HepG2 (cell line): Measurements from ENCODE around the gene LRRC72. TPM values are rescaled to one million over a fixed set of nuclear protein-coding genes. Genes with fewer than 3 reads are reported as not detected.

ENCODE experiments used
- ATAC-seq: fragments of 200-7000 bp; cut with Tn5 transposase; 3 replicates; pipeline ENCODE4 v1.9.1; 2020; ENCODE audit warnings: mild to moderate bottlenecking, moderate library complexity
- BruUV-seq: library from RNA; stranded (reverse); fragments of 400-500 nt; replicated peaks from 2 replicates; lab custom pipeline; 2021; lab: Mats Ljungman, UMichigan
- CTCF ChIA-PET: fragments of 300-600 bp; formaldehyde crosslinking; extraction: SDS; loops from one replicate; lab custom pipeline; 2021; ENCODE audit warnings: low total read pairs, inconsistent platforms, low intra/inter-chr PET ratio; lab: Yijun Ruan, JAX
- POLR2A ChIA-PET: fragments of 350-600 bp; sonication (Branson Sonifier 250); formaldehyde crosslinking; loops from one replicate; lab custom pipeline; 2020; ENCODE audit warnings: antibody characterized with exemption, inconsistent platforms; lab: Yijun Ruan, JAX
- DNase-seq: peaks from one replicate; pipeline ENCODE4 v3.0.0-alpha.2; 2015; ENCODE audit warnings: low spot score
- FAIRE-seq: peaks from 3 replicates; lab custom pipeline; 2011; peaks lifted over from hg19 to GRCh38; lab: Jason Lieb, UNC
- H2AFZ ChIP-seq: one replicate; pipeline ENCODE4 v1.6.1; 2011; ENCODE audit warnings: low read length, inconsistent platforms
- H3K27ac ChIP-seq: fragments of 300-600 bp; 3 replicates; pipeline ENCODE4 v1.8.0; 2011; ENCODE audit warnings: mixed run types, mild to moderate bottlenecking, mixed read lengths, low read length, inconsistent platforms; ENCODE audit not compliant: insufficient read depth; ENCODE audit errors: extremely low read length
- H3K27me3 ChIP-seq, 2 experiments: fragments of 200-600 bp in 1 of 2; 2 replicates in 1 of 2; 3 replicates in 1 of 2; pipeline versions ENCODE4 v1.6.0 to v1.8.0; 2011; ENCODE audit warnings: low read length in 2 of 2, mild to moderate bottlenecking in 2 of 2, moderate library complexity in 2 of 2, inconsistent platforms in 1 of 2; ENCODE audit not compliant: insufficient read depth in 2 of 2, control insufficient read depth in 1 of 2
- H3K36me3 ChIP-seq, 2 experiments: fragments of 200-600 bp in 1 of 2; replicated peaks in 1 of 2; 2 replicates in 1 of 2; 3 replicates in 1 of 2; pipeline versions ENCODE4 v1.5.1 to v1.8.0; 2011; ENCODE audit warnings: low read length in 2 of 2, inconsistent platforms in 1 of 2; ENCODE audit not compliant: insufficient read depth in 2 of 2, control insufficient read depth in 1 of 2
- H3K4me1 ChIP-seq: 2 replicates; pipeline ENCODE4 v1.5.1; 2012; ENCODE audit warnings: low read length, inconsistent platforms; ENCODE audit not compliant: insufficient read depth
- H3K4me2 ChIP-seq: 2 replicates; pipeline ENCODE4 v1.6.0; 2011; ENCODE audit warnings: low read depth, low read length, inconsistent platforms
- H3K4me3 ChIP-seq, 3 experiments: fragments of 200-600 bp in 1 of 3; sonication (generic), shearing (Covaris generic) in 1 of 3; replicated peaks in 1 of 3; 2 replicates each; pipeline ENCODE4 v1.5.1; 2011 to 2016; ENCODE audit warnings: low read length in 3 of 3, inconsistent platforms in 2 of 3, low read depth in 2 of 3, mild to moderate bottlenecking in 2 of 3, control low read depth in 1 of 3, mixed read lengths in 1 of 3; ENCODE audit not compliant: insufficient read depth in 1 of 3
- H3K79me2 ChIP-seq: one replicate; pipeline ENCODE4 v1.6.1; 2011; ENCODE audit warnings: low read length, inconsistent platforms; ENCODE audit not compliant: insufficient read depth
- H3K9ac ChIP-seq: 2 replicates; pipeline ENCODE4 v1.6.0; 2011; ENCODE audit warnings: mild to moderate bottlenecking, low read depth, low read length, inconsistent platforms; ENCODE audit not compliant: insufficient read depth
- H3K9me3 ChIP-seq: 2 replicates; pipeline ENCODE4 v1.5.1; 2012; ENCODE audit warnings: mild to moderate bottlenecking, low read length
- H4K20me1 ChIP-seq: 2 replicates; pipeline ENCODE4 v1.6.0; 2011; ENCODE audit warnings: inconsistent platforms, mild to moderate bottlenecking, low read length, moderate library complexity; ENCODE audit not compliant: insufficient read depth
- CAMTA2 ChIP-seq: sonication (generic); formaldehyde crosslinking; IDR thresholded peaks from 2 replicates; pipeline ENCODE4 v1.4.0; 2020; ENCODE audit warnings: mild to moderate bottlenecking, missing genetic modification reagents, borderline replicate concordance
- KMT2A ChIP-seq: sonication (generic); formaldehyde crosslinking; IDR thresholded peaks from 2 replicates; pipeline ENCODE4 v1.4.0; 2020; ENCODE audit warnings: missing genetic modification reagents
- NCOA5 ChIP-seq: sonication (generic); formaldehyde crosslinking; IDR thresholded peaks from 2 replicates; pipeline ENCODE4 v1.4.0; 2020; ENCODE audit warnings: missing genetic modification reagents
- PAX8 ChIP-seq: sonication (generic); formaldehyde crosslinking; IDR thresholded peaks from 2 replicates; pipeline ENCODE4 v1.8.0; 2022; ENCODE audit warnings: mild to moderate bottlenecking, missing genetic modification reagents, borderline replicate concordance
- TEAD2 ChIP-seq: sonication (generic); formaldehyde crosslinking; IDR thresholded peaks from 2 replicates; pipeline ENCODE4 v1.9.0; 2021; ENCODE audit warnings: missing genetic modification reagents
- ZNF124 ChIP-seq: sonication (generic); formaldehyde crosslinking; IDR thresholded peaks from 2 replicates; pipeline ENCODE4 v1.4.0; 2020; ENCODE audit warnings: missing genetic modification reagents
- ZNF44 ChIP-seq: sonication (generic); formaldehyde crosslinking; IDR thresholded peaks from 2 replicates; pipeline ENCODE4 v1.5.1; 2020; ENCODE audit warnings: mild to moderate bottlenecking, missing genetic modification reagents
- ZNF549 ChIP-seq: sonication (generic); formaldehyde crosslinking; IDR thresholded peaks from 2 replicates; pipeline ENCODE4 v1.5.0; 2020; ENCODE audit warnings: missing genetic modification reagents
- ZNF883 ChIP-seq: sonication (generic); formaldehyde crosslinking; IDR thresholded peaks from 2 replicates; pipeline ENCODE4 v1.5.1; 2020; ENCODE audit warnings: mild to moderate bottlenecking, missing genetic modification reagents; ENCODE audit errors: not compliant biosample characterization
- ZSCAN31 ChIP-seq: sonication (generic); formaldehyde crosslinking; IDR thresholded peaks from 2 replicates; pipeline ENCODE4 v1.5.0; 2020; ENCODE audit warnings: low read depth, mild to moderate bottlenecking, missing genetic modification reagents
- WGBS: methylation state at CpG from one replicate; pipeline ENCODE4 v1.1.6; 2017; ENCODE audit warnings: low lambda C conversion rate; 5-methylcytosine and 5-hydroxymethylcytosine counted together
- in situ Hi-C: cut with HindIII; loops from 2 replicates; pipeline ENCODE4 v1.10.0; 2017; ENCODE audit warnings: low pct_unique_long_range_greater_than_20kb; ENCODE audit not compliant: extremely low pct_ligation_motif_present
- intact Hi-C: fragments of 100-400 bp; cut with micrococcal nuclease; formaldehyde crosslinking; loops from one replicate; pipeline ENCODE4 v1.10.0; 2022; ENCODE audit not compliant: unreplicated experiment
- polyA plus RNA-seq, 8 experiments: library from polyadenylated mRNA; depleted of rRNA in 3 of 8; stranded (reverse) in 7 of 8; unstranded in 1 of 8; fragments of >200 nt; fragmentation: Illumina TruSeq in 4 of 8; extraction: Trizol in 4 of 8; gene quantifications; 2 replicates each; pipeline versions ENCODE4 v1.2.1 to v1.2.3, GENCODE V29; 2011 to 2016; ENCODE audit warnings: low read depth in 4 of 8, missing spikeins in 1 of 8, mixed read lengths in 1 of 8; ENCODE audit not compliant: insufficient read depth in 1 of 8
- total RNA-seq, 5 experiments: library from RNA; depleted of rRNA; stranded (reverse); fragments of >200 nt; fragmentation: Illumina TruSeq; extraction: Trizol; gene quantifications; 2 replicates each; pipeline ENCODE4 v1.2.3, GENCODE V29; 2016; ENCODE audit warnings: low read depth in 1 of 5
- TF ChIP-seq, protein P1 (sequence below): sonication (generic); formaldehyde crosslinking; IDR thresholded peaks from 2 replicates; pipeline ENCODE4 v1.4.0; 2020; ENCODE audit warnings: mild to moderate bottlenecking, missing genetic modification reagents
- TF ChIP-seq, protein P2 (sequence below): sonication (generic); formaldehyde crosslinking; IDR thresholded peaks from 2 replicates; pipeline ENCODE4 v1.4.0; 2020; ENCODE audit warnings: missing genetic modification reagents, mild to moderate bottlenecking, borderline replicate concordance
- TF ChIP-seq, protein P3 (sequence below): IDR thresholded peaks from 2 replicates; pipeline ENCODE4 v1.6.1; 2016; ENCODE audit warnings: low read depth, control low read depth
- TF ChIP-seq, protein P4 (sequence below): sonication (generic); formaldehyde crosslinking; IDR thresholded peaks from 2 replicates; pipeline ENCODE4 v1.5.0; 2020; ENCODE audit warnings: missing genetic modification reagents
- TF ChIP-seq, protein P5 (sequence below): sonication (generic); formaldehyde crosslinking; IDR thresholded peaks from 2 replicates; pipeline ENCODE4 v1.8.1; 2023; ENCODE audit warnings: mild to moderate bottlenecking, missing genetic modification reagents

The LRRC72 gene
- total and polyA plus RNA-seq, 2 of the 13 experiments (the other 11 are each of a cell fraction or from before 2014, with no cell fraction given) = not detected

DNA sequence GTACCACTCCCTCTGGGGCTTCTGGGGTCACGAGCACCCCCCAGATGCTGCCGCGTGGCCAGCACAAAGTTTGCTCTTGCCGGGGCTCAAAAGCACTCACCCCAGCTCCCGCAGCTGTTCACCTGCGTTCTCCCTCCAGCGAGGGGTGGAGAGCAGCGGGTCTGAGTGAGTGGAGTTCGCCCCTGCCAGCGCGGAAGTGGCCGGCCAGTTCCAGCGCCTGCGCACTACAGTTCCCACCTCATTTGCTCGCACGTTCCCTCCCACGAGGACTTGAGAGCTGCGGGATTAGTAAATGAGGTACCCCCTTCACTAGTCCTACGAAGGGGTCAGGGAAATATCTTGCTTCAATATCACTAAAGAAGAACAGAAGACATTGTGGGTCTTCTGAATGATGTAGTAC lies 24.3 kb upstream of the LRRC72 start:
- Histone ChIP-seq H3K4me1 (no peaks in the 10 kb centered on the region), H3K4me3 (no peak overlapping the region), H3K79me2 (no peaks in the 10 kb centered on the region), H3K27me3 (no peaks in the 10 kb centered on the region), H2AFZ (no peak overlapping the region), H3K4me2 (no peak overlapping the region), H4K20me1 (no peaks in the 10 kb centered on the region), H3K27ac (no peak overlapping the region), H3K36me3 (no peaks in the 10 kb centered on the region), H3K9me3 (no peaks in the 10 kb centered on the region), H3K9ac (no peak overlapping the region)
- FAIRE-seq (no peak), DNase-seq (no peak), ATAC-seq (no peak)
- 83% methylated on average over 10 of the region's 19 CpGs for WGBS
- ChIA-PET CTCF (no interaction called here), POLR2A (no interaction called here)
- TF ChIP-seq PAX8 (CRISPR knock-in tag) (no peak), KMT2A (CRISPR knock-in tag) (no peak), ZSCAN31 (no peak), ZNF549 (CRISPR knock-in tag) (no peak), ZNF44 (CRISPR knock-in tag) (no peak), CAMTA2 (CRISPR knock-in tag) (no peak), TEAD2 (CRISPR knock-in tag) (no peak), NCOA5 (no peak), ZNF124 (CRISPR knock-in tag) (no peak), ZNF883 (no peak)
- TF ChIP-seq, protein P1, sequence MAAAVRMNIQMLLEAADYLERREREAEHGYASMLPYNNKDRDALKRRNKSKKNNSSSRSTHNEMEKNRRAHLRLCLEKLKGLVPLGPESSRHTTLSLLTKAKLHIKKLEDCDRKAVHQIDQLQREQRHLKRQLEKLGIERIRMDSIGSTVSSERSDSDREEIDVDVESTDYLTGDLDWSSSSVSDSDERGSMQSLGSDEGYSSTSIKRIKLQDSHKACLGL (CRISPR knock-in tag) = no peak
- TF ChIP-seq, protein P2, sequence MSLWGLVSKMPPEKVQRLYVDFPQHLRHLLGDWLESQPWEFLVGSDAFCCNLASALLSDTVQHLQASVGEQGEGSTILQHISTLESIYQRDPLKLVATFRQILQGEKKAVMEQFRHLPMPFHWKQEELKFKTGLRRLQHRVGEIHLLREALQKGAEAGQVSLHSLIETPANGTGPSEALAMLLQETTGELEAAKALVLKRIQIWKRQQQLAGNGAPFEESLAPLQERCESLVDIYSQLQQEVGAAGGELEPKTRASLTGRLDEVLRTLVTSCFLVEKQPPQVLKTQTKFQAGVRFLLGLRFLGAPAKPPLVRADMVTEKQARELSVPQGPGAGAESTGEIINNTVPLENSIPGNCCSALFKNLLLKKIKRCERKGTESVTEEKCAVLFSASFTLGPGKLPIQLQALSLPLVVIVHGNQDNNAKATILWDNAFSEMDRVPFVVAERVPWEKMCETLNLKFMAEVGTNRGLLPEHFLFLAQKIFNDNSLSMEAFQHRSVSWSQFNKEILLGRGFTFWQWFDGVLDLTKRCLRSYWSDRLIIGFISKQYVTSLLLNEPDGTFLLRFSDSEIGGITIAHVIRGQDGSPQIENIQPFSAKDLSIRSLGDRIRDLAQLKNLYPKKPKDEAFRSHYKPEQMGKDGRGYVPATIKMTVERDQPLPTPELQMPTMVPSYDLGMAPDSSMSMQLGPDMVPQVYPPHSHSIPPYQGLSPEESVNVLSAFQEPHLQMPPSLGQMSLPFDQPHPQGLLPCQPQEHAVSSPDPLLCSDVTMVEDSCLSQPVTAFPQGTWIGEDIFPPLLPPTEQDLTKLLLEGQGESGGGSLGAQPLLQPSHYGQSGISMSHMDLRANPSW = no peak
- TF ChIP-seq, protein P3, sequence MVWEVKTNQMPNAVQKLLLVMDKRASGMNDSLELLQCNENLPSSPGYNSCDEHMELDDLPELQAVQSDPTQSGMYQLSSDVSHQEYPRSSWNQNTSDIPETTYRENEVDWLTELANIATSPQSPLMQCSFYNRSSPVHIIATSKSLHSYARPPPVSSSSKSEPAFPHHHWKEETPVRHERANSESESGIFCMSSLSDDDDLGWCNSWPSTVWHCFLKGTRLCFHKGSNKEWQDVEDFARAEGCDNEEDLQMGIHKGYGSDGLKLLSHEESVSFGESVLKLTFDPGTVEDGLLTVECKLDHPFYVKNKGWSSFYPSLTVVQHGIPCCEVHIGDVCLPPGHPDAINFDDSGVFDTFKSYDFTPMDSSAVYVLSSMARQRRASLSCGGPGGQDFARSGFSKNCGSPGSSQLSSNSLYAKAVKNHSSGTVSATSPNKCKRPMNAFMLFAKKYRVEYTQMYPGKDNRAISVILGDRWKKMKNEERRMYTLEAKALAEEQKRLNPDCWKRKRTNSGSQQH (CRISPR knock-in tag) = no peak
- TF ChIP-seq, protein P4, sequence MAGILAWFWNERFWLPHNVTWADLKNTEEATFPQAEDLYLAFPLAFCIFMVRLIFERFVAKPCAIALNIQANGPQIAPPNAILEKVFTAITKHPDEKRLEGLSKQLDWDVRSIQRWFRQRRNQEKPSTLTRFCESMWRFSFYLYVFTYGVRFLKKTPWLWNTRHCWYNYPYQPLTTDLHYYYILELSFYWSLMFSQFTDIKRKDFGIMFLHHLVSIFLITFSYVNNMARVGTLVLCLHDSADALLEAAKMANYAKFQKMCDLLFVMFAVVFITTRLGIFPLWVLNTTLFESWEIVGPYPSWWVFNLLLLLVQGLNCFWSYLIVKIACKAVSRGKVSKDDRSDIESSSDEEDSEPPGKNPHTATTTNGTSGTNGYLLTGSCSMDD (CRISPR knock-in tag) = no peak
- TF ChIP-seq, protein P5, sequence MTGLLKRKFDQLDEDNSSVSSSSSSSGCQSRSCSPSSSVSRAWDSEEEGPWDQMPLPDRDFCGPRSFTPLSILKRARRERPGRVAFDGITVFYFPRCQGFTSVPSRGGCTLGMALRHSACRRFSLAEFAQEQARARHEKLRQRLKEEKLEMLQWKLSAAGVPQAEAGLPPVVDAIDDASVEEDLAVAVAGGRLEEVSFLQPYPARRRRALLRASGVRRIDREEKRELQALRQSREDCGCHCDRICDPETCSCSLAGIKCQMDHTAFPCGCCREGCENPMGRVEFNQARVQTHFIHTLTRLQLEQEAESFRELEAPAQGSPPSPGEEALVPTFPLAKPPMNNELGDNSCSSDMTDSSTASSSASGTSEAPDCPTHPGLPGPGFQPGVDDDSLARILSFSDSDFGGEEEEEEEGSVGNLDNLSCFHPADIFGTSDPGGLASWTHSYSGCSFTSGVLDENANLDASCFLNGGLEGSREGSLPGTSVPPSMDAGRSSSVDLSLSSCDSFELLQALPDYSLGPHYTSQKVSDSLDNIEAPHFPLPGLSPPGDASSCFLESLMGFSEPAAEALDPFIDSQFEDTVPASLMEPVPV = no peak
- no TSS peak for BruUV-seq
- in situ Hi-C loops (no loop called here), intact Hi-C loops (no loop called here)
